NT2/D1 (cell line): ENCODE data around the gene ALDH18A1.
"Not testable (repeated sequence)": the region's sequence is repeated elsewhere in the genome, so short reads cannot be mapped to it uniquely, and the experiment has no call there.

Experiments
- SUZ12 ChIP-seq: IDR thresholded peaks from 2 replicates; pipeline ENCODE4 v1.6.1; 2011; ENCODE audit not compliant: insufficient read length, insufficient read depth; ENCODE audit errors: extremely low read depth
- YY1 ChIP-seq: IDR thresholded peaks from 2 replicates; pipeline ENCODE4 v1.6.1; 2011; ENCODE audit not compliant: insufficient read length, insufficient read depth
- ZNF274 ChIP-seq: IDR thresholded peaks from 2 replicates; pipeline ENCODE4 v1.6.1; 2011; ENCODE audit warnings: mild to moderate bottlenecking, low read depth, low read length

DNA sequence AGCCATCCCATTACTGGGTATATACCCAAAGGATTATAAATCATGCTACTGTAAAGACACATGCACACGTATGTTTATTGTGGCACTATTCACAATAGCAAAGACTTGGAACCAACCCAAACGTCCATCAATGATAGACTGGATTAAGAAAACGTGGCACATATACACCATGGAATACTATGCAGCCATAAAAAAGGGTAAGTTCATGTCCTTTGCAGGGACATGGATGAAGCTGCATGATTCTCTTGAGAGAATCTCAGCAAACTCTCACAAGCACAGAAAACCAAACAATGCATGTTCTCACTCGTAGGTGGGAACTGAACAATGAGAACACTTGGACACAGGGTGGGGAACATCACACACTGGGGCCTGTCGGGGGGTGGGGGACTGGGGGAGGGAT lies 36.1 kb downstream of the ALDH18A1 start:
- not testable (repeated sequence) for TF ChIP-seq YY1, ZNF274, SUZ12
